DND-41 (cell line): Measurements from ENCODE around the gene CNOT10.
"Not testable (repeated sequence)": the region's sequence is repeated elsewhere in the genome, so short reads cannot be mapped to it uniquely, and the experiment has no call there.

Experiments used
- ATAC-seq: fragments of 200-7000 bp; cut with Tn5 transposase; 3 replicates; pipeline ENCODE4 v1.9.1; 2021; ENCODE audit warnings: low read depth; ENCODE audit not compliant: insufficient read depth
- DNase-seq: peaks from one replicate; pipeline ENCODE4 v3.0.0-alpha.2; 2020
- H2AFZ ChIP-seq: 2 replicates; pipeline ENCODE4 v1.6.0; 2012; ENCODE audit warnings: low read depth, low read length
- H3K27ac ChIP-seq: 2 replicates; pipeline ENCODE4 v1.5.1; 2012; ENCODE audit warnings: low read length, inconsistent platforms
- H3K27me3 ChIP-seq: fragments of 200-600 bp; sonication (generic); 2 replicates; pipeline ENCODE4 v1.6.0; 2012; ENCODE audit warnings: low read length, mild to moderate bottlenecking, inconsistent platforms; ENCODE audit not compliant: insufficient read depth, poor library complexity
- H3K36me3 ChIP-seq: 2 replicates; pipeline ENCODE4 v1.5.1; 2012; ENCODE audit warnings: low read length, inconsistent platforms; ENCODE audit not compliant: insufficient read depth
- H3K4me1 ChIP-seq: 2 replicates; pipeline ENCODE4 v1.5.1; 2012; ENCODE audit warnings: mild to moderate bottlenecking, low read length; ENCODE audit not compliant: insufficient read depth
- H3K4me2 ChIP-seq: 2 replicates; pipeline ENCODE4 v1.6.0; 2012; ENCODE audit warnings: mild to moderate bottlenecking, moderate library complexity, low read length, inconsistent platforms; ENCODE audit not compliant: insufficient read depth
- H3K4me3 ChIP-seq, 2 experiments: fragments of 200-600 bp in 1 of 2; shearing (Covaris generic) in 1 of 2; 2 replicates each; pipeline ENCODE4 v1.5.1; 2012 to 2016; ENCODE audit warnings: inconsistent platforms in 2 of 2, low read length in 2 of 2, mild to moderate bottlenecking in 2 of 2, low read depth in 1 of 2, moderate library complexity in 1 of 2
- H3K79me2 ChIP-seq: 2 replicates; pipeline ENCODE4 v1.6.0; 2012; ENCODE audit warnings: low read length, inconsistent platforms; ENCODE audit not compliant: insufficient read depth
- H3K9ac ChIP-seq: 2 replicates; pipeline ENCODE4 v1.6.0; 2012; ENCODE audit warnings: low read depth, mild to moderate bottlenecking, inconsistent platforms, low read length, moderate library complexity
- H3K9me3 ChIP-seq: 2 replicates; pipeline ENCODE4 v1.5.1; 2012; ENCODE audit warnings: low read length, moderate library complexity, mild to moderate bottlenecking, inconsistent platforms; ENCODE audit not compliant: insufficient read depth, severe bottlenecking
- H4K20me1 ChIP-seq: 2 replicates; pipeline ENCODE4 v1.6.0; 2012; ENCODE audit warnings: low read length; ENCODE audit not compliant: insufficient read depth
- EZH2 ChIP-seq: IDR thresholded peaks from 3 replicates; pipeline ENCODE4 v1.6.1; 2012; ENCODE audit warnings: borderline replicate concordance, low read depth, mild to moderate bottlenecking, moderate library complexity, low read length, inconsistent platforms; ENCODE audit not compliant: severe bottlenecking
- TF ChIP-seq, protein P1 (sequence below): IDR thresholded peaks from 2 replicates; pipeline ENCODE4 v1.5.1; 2012; ENCODE audit warnings: borderline replicate concordance, low read length, moderate library complexity, mild to moderate bottlenecking; ENCODE audit not compliant: poor library complexity, severe bottlenecking; ENCODE audit errors: extremely low read depth

CNOT10 gene

DNA sequence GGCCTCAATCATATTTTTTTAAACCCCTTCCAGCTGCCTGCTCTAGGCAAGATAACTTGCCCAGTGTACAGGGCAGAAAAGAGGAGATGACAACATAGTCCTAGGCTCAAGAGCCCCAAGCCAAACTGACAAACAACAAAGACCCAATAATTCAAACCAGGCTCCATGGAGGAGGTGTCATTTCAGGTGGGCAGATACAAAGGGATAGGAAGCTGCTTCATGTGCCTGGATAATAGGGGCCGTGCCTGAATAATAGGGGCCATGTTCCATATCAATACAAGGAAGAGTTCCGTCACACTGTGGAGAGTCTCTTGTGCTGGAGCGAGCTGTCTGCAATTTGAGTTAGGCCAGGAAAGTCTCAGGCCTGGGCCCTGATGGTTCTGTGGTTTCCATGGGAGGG lies 97.4 kb downstream of the CNOT10 start:
- Histone ChIP-seq H2AFZ (no peak overlapping the region), H3K27me3 (no peaks in the 10 kb centered on the region), H4K20me1 (no peaks in the 10 kb centered on the region), H3K4me1 (peaks cover 10% of the 10 kb centered on the region), H3K27ac (no peak overlapping the region), H3K4me2 (no peak overlapping the region), H3K4me3 (no peak overlapping the region), H3K79me2 (no peaks in the 10 kb centered on the region), H3K9me3 (no peaks in the 10 kb centered on the region), H3K9ac (no peak overlapping the region), H3K36me3 (no peaks in the 10 kb centered on the region)
- ATAC-seq (no peak), DNase-seq (no peak)
- TF ChIP-seq, protein P1, sequence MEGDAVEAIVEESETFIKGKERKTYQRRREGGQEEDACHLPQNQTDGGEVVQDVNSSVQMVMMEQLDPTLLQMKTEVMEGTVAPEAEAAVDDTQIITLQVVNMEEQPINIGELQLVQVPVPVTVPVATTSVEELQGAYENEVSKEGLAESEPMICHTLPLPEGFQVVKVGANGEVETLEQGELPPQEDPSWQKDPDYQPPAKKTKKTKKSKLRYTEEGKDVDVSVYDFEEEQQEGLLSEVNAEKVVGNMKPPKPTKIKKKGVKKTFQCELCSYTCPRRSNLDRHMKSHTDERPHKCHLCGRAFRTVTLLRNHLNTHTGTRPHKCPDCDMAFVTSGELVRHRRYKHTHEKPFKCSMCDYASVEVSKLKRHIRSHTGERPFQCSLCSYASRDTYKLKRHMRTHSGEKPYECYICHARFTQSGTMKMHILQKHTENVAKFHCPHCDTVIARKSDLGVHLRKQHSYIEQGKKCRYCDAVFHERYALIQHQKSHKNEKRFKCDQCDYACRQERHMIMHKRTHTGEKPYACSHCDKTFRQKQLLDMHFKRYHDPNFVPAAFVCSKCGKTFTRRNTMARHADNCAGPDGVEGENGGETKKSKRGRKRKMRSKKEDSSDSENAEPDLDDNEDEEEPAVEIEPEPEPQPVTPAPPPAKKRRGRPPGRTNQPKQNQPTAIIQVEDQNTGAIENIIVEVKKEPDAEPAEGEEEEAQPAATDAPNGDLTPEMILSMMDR: no peak
- no peak for TF ChIP-seq EZH2

DNA sequence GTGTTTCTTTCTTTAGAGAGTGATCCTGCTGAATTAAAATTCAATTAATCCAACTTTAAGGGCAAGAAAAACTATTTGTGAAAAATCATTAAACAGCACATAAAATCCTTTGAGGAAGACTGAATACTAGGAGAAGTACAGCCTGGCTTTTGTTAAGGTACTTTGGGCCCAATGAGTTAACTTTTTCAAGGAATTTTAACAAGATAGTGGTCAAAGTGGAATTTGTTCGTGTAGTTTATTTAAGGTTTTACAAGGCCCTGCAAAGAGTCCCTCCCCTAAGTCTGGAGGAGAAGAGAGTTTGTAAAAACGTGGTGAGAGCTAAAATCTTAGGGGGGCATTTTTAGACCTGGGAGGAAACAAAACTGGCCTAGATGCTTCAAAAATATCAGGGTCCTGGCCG lies 106.8 kb downstream of the CNOT10 start:
- no peaks in the 10 kb centered on the region for H3K36me3 ChIP-seq
- no peak overlapping the region for H3K27ac ChIP-seq
- H3K9me3 ChIP-seq: no peaks in the 10 kb centered on the region
- no peaks in the 10 kb centered on the region for H3K4me1 ChIP-seq
- no peak for TF ChIP-seq EZH2
- TF ChIP-seq, protein P1: no peak
- H3K4me3 ChIP-seq: no peak overlapping the region
- no peak overlapping the region for H3K4me2 ChIP-seq
- no peak overlapping the region for H3K9ac ChIP-seq
- H2AFZ ChIP-seq: no peak overlapping the region
- H3K79me2 ChIP-seq: no peaks in the 10 kb centered on the region
- ATAC-seq (no peak), DNase-seq (no peak)
- H3K27me3 ChIP-seq: no peaks in the 10 kb centered on the region
- H4K20me1 ChIP-seq: no peaks in the 10 kb centered on the region

DNA sequence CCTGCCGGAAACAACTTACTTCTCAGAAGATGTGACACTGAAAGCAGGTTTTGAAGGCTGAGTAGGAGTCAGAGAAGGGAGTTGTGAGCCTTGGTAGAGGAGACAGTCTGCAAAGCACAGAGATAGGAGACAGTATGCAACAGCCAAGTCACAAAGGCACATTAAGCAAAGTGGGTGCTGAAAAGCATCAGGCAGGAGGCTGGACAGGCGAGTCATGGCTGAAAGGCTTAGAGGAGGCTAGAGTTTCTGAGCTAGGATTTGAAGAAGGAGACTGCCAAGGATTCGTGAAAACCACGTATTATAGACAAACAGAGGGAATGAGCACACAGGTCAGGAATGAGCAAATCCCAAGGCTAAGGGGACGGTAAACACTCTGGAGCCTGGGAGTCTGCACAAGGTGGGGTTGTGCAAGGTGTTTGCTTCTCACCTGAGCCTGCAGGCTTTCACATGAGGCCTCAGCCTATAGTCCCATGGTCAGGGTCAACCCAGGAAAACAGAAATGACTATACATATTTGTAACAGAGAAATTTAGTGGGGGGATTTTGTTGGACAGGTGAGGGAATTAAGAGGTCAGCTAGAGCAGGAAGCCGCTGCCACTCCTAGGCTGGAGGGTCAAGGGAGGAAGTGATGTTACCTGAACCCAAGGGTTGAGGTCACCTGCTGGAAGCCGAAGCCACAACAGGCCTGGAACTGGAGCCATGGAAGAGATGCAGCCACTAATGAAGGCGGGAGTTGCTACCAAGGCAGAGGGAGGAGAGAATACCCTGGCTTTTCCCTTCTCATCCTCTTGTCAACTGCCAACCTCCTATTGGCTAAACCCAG lies 109.7 kb downstream of the CNOT10 start:
- ATAC-seq: no peak
- no peak for DNase-seq
- Histone ChIP-seq H2AFZ (no peak overlapping the region), H4K20me1 (no peaks in the 10 kb centered on the region), H3K27ac (no peak overlapping the region), H3K4me1 (no peaks in the 10 kb centered on the region), H3K4me2 (no peak overlapping the region), H3K9ac (no peak overlapping the region), H3K4me3 (no peak overlapping the region), H3K9me3 (no peaks in the 10 kb centered on the region), H3K79me2 (no peaks in the 10 kb centered on the region), H3K36me3 (no peaks in the 10 kb centered on the region), H3K27me3 (no peaks in the 10 kb centered on the region)
- no peak for TF ChIP-seq EZH2
- TF ChIP-seq, protein P1: no peak

DNA sequence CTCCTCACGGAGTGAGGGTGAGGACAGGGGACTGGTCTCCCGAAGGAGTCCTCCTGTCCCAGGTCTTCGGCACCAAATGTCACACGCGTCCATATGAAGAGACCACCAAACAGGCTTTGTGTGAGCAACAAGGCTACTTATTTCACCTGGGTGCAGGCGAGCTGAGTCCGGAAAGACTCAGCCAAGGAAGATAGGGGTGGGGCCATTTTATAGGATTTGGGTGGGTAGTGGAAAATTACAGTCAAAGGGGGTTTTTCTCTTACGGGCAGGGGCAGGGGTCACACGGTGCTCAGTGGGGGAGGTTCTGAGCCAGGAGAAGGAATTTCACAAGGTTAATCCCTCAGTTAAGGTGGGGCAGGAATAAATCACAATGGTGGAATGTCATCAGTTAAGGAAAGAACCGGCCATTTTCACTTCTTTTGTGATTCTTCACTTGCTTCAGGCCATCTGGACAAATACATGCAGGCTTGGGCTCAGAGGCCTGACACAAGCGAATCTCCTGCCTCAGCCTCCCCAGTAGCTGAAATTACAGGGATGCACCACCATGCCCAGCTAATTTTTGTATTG lies 111.5 kb downstream of the CNOT10 start:
- not testable (repeated sequence) for H3K27me3 ChIP-seq, H2AFZ ChIP-seq, DNase-seq, H3K4me1 ChIP-seq, ATAC-seq, H3K4me3 ChIP-seq, H3K27ac ChIP-seq, H3K4me2 ChIP-seq, H3K9ac ChIP-seq, H3K36me3 ChIP-seq, H3K79me2 ChIP-seq, H3K9me3 ChIP-seq, H4K20me1 ChIP-seq
